GM12891 (cell line): ENCODE measurements around the gene SURF6.

Experiments
- PAX5 ChIP-seq: IDR thresholded peaks from 2 replicates; pipeline ENCODE4 v1.6.1; 2011; ENCODE audit warnings: low read length, moderate library complexity, mild to moderate bottlenecking; ENCODE audit not compliant: insufficient read depth, severe bottlenecking
- POLR2A ChIP-seq: IDR thresholded peaks from 2 replicates; pipeline ENCODE4 v1.6.1; 2011; ENCODE audit warnings: low read depth, low read length, control low read depth
- POLR2AphosphoS5 ChIP-seq: IDR thresholded peaks from 2 replicates; pipeline ENCODE4 v1.6.1; 2011; ENCODE audit warnings: low read depth, low read length, control low read depth
- SPI1 ChIP-seq: IDR thresholded peaks from 2 replicates; pipeline ENCODE4 v1.6.1; 2011; ENCODE audit warnings: low read depth, low read length, control low read depth
- TAF1 ChIP-seq: IDR thresholded peaks from 2 replicates; pipeline ENCODE4 v1.6.1; 2011; ENCODE audit warnings: low read depth, low read length, control low read depth

DNA sequence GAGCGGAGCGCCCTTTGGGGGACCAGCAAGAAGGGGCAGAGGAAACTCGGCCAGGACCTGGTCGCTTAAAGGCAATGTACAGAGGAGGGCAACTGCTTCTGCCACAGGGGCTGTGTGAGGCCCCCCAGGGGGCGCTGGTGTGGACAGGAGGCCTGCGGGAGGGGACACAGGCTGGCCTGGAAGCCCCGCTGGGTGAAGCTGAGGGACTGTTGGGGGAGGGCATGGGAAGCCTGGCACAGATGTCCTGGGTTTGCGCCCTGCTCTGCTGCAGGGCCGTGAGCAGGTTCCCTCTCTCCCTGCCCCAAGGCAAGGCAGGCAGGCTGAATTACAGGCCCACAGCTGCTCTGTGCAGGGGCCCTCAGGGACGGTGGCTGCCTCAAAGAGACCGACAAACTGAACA is 6.6 kb upstream of the SURF6 start:
- TF ChIP-seq POLR2A: no peak
- no peak for TF ChIP-seq PAX5
- no peak for TF ChIP-seq POLR2AphosphoS5
- no peak for TF ChIP-seq TAF1
- TF ChIP-seq SPI1: no peak
